ENCODE data around the gene VPS37C.

DNA sequence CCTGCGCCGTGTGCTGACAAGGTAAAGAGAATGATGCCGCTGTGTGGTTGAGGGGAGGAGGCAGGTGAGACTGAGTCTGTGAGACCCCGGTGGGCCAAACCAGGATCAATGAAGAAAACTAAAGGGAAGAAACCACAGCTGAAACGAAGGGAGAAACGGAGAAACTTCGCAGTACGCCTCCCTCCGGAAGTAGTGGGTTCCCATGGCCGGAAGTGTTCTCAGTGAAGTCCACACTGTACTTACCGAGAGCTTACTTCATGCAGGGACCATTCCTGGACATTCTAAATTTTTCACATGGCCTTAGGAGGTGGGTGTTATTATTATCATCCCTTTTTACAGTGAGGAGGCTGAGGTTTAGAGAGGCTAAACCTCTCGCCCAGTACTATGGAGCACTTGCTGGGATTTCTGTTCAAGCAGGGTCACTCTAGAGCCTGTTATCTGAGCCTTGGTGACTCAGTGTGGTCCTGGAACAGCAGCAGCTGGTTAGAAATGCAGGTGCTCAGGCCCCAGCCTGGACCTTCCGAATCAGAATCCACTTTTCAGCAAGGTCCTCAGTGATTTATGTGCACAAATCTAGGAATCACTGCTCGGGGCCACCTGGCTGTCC, 41.0 kb downstream of the VPS37C start:
- TF ChIP-seq, protein P1, sequence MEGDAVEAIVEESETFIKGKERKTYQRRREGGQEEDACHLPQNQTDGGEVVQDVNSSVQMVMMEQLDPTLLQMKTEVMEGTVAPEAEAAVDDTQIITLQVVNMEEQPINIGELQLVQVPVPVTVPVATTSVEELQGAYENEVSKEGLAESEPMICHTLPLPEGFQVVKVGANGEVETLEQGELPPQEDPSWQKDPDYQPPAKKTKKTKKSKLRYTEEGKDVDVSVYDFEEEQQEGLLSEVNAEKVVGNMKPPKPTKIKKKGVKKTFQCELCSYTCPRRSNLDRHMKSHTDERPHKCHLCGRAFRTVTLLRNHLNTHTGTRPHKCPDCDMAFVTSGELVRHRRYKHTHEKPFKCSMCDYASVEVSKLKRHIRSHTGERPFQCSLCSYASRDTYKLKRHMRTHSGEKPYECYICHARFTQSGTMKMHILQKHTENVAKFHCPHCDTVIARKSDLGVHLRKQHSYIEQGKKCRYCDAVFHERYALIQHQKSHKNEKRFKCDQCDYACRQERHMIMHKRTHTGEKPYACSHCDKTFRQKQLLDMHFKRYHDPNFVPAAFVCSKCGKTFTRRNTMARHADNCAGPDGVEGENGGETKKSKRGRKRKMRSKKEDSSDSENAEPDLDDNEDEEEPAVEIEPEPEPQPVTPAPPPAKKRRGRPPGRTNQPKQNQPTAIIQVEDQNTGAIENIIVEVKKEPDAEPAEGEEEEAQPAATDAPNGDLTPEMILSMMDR (IDR thresholded peaks at IDR 0.05): no peak
- no peak for TF ChIP-seq POLR2A (IDR thresholded peaks at IDR 0.05)
